HEK293T (cell line): ENCODE results near the gene MAK.

ENCODE experiments used
- ARNT ChIP-seq: fragments of 450-650 bp; IDR thresholded peaks from 2 replicates; pipeline ENCODE4 v1.6.1; 2017; ENCODE audit warnings: mild to moderate bottlenecking
- BHLHE40 ChIP-seq: fragments of 450-650 bp; IDR thresholded peaks from 2 replicates; pipeline ENCODE4 v1.6.1; 2016; ENCODE audit warnings: mild to moderate bottlenecking, moderate library complexity, borderline replicate concordance
- CTBP1 ChIP-seq: fragments of 450-650 bp; IDR thresholded peaks from 2 replicates; pipeline ENCODE4 v1.6.1; 2016; ENCODE audit warnings: borderline replicate concordance
- ELF4 ChIP-seq: fragments of 450-650 bp; IDR thresholded peaks from 2 replicates; pipeline ENCODE4 v1.6.1; 2017; ENCODE audit warnings: antibody characterized with exemption
- FOXA1 ChIP-seq: fragments of 450-650 bp; IDR thresholded peaks from 2 replicates; pipeline ENCODE4 v1.6.1; 2016; ENCODE audit warnings: mild to moderate bottlenecking
- FOXK2 ChIP-seq: fragments of 450-650 bp; IDR thresholded peaks from 2 replicates; pipeline ENCODE4 v1.6.1; 2016; ENCODE audit warnings: mild to moderate bottlenecking
- FOXM1 ChIP-seq: fragments of 450-650 bp; IDR thresholded peaks from 2 replicates; pipeline ENCODE4 v1.6.1; 2017; ENCODE audit warnings: mild to moderate bottlenecking, borderline replicate concordance
- HDGF ChIP-seq: fragments of 450-650 bp; IDR thresholded peaks from 2 replicates; pipeline ENCODE4 v1.6.1; 2017; ENCODE audit warnings: antibody characterized with exemption, borderline replicate concordance
- LEF1 ChIP-seq: fragments of 450-650 bp; IDR thresholded peaks from 2 replicates; pipeline ENCODE4 v1.6.1; 2017; ENCODE audit warnings: mild to moderate bottlenecking, borderline replicate concordance
- PKNOX1 ChIP-seq: fragments of 450-650 bp; IDR thresholded peaks from 2 replicates; pipeline ENCODE4 v1.6.1; 2016
- SP1 ChIP-seq: fragments of 450-650 bp; IDR thresholded peaks from 2 replicates; pipeline ENCODE4 v1.6.1; 2017
- SUZ12 ChIP-seq: fragments of 450-650 bp; IDR thresholded peaks from 2 replicates; pipeline ENCODE4 v1.6.1; 2016; ENCODE audit warnings: mild to moderate bottlenecking
- TARDBP ChIP-seq: fragments of 450-650 bp; IDR thresholded peaks from 2 replicates; pipeline ENCODE4 v1.6.1; 2016

GRCh38 chr6:10824819-10825218, 13.5 kb downstream of the MAK start:
- TF ChIP-seq FOXM1 (no peak), FOXK2 (no peak), SUZ12 (no peak), ELF4 (no peak), HDGF (no peak), BHLHE40 (no peak), FOXA1 (no peak), PKNOX1 (no peak), CTBP1 (no peak), SP1 (no peak), LEF1 (no peak), ARNT (no peak), TARDBP (no peak)
